Measurements from ENCODE around the gene TFRC. TPM values are rescaled to one million over a fixed set of nuclear protein-coding genes. Genes with fewer than 3 reads are reported as not detected.
"Not testable (repeated sequence)": the region's sequence is repeated elsewhere in the genome, so short reads cannot be mapped to it uniquely, and the experiment has no call there.

The TFRC gene
- total RNA-seq, 1 experiment from 2014 or later, result 143 TPM

DNA sequence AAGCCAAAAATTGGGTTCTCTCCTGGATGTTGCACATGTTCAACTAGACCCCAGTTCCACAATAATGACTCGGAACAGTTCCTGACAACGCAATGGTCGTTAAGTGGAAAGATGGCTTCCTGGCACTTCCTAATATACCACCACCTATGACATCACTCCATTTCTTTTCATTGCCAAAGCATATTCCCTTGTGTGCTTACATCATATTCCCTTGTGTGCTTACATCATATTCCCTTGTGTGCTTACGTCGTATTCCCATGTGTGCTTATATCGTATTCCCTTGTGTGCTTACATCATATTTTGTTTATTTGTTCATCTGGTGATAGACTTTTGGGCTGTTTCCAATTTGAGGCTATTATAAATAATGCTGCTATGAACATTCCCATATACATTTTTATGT, 39.2 kb downstream of the TFRC start (continued):
- TF ChIP-seq, protein P1, sequence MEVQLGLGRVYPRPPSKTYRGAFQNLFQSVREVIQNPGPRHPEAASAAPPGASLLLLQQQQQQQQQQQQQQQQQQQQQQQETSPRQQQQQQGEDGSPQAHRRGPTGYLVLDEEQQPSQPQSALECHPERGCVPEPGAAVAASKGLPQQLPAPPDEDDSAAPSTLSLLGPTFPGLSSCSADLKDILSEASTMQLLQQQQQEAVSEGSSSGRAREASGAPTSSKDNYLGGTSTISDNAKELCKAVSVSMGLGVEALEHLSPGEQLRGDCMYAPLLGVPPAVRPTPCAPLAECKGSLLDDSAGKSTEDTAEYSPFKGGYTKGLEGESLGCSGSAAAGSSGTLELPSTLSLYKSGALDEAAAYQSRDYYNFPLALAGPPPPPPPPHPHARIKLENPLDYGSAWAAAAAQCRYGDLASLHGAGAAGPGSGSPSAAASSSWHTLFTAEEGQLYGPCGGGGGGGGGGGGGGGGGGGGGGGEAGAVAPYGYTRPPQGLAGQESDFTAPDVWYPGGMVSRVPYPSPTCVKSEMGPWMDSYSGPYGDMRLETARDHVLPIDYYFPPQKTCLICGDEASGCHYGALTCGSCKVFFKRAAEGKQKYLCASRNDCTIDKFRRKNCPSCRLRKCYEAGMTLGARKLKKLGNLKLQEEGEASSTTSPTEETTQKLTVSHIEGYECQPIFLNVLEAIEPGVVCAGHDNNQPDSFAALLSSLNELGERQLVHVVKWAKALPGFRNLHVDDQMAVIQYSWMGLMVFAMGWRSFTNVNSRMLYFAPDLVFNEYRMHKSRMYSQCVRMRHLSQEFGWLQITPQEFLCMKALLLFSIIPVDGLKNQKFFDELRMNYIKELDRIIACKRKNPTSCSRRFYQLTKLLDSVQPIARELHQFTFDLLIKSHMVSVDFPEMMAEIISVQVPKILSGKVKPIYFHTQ (CRISPR knock-in tag; IDR thresholded peaks at IDR 0.05), result no peak

- H3K27me3 Mint-ChIP-seq (ENCODE audit: low read depth), result no peaks in the 10 kb centered on the region
- no peak overlapping the region for H3K27ac Mint-ChIP-seq
- CTCF ChIA-PET, result no interaction called here
- TF ChIP-seq E2F1 (CRISPR knock-in tag; IDR thresholded peaks at IDR 0.05), result no peak
- no peak for TF ChIP-seq MXD4 (CRISPR knock-in tag; IDR thresholded peaks at IDR 0.05; ENCODE audit: borderline replicate concordance)
- no peak for TF ChIP-seq MYBL2 (CRISPR knock-in tag; IDR thresholded peaks at IDR 0.05)
- no peak for TF ChIP-seq TEAD1 (CRISPR knock-in tag; IDR thresholded peaks at IDR 0.05)
- TF ChIP-seq ZNF423 (CRISPR knock-in tag; IDR thresholded peaks at IDR 0.05), result no peak
- no peak for TF ChIP-seq ETV6 (CRISPR knock-in tag; IDR thresholded peaks at IDR 0.05)
- no peak for TF ChIP-seq ZNF317 (CRISPR knock-in tag; IDR thresholded peaks at IDR 0.05; ENCODE audit: borderline replicate concordance, low read depth)
- no peak for TF ChIP-seq ZNF396 (CRISPR knock-in tag; IDR thresholded peaks at IDR 0.05; ENCODE audit: borderline replicate concordance)
- no peak for TF ChIP-seq GTF2I (CRISPR knock-in tag; conservative IDR thresholded peaks at IDR 0.05)
- no peak for TF ChIP-seq OVOL2 (CRISPR knock-in tag; IDR thresholded peaks at IDR 0.05; ENCODE audit: borderline replicate concordance)
- TF ChIP-seq, protein P2, sequence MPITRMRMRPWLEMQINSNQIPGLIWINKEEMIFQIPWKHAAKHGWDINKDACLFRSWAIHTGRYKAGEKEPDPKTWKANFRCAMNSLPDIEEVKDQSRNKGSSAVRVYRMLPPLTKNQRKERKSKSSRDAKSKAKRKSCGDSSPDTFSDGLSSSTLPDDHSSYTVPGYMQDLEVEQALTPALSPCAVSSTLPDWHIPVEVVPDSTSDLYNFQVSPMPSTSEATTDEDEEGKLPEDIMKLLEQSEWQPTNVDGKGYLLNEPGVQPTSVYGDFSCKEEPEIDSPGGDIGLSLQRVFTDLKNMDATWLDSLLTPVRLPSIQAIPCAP (CRISPR knock-in tag; IDR thresholded peaks at IDR 0.05), result no peak
- TF ChIP-seq ZMAT4 (CRISPR knock-in tag; IDR thresholded peaks at IDR 0.05), result no peak
- no peak for TF ChIP-seq PRRX2 (CRISPR knock-in tag; IDR thresholded peaks at IDR 0.05)
- TF ChIP-seq, protein P3, sequence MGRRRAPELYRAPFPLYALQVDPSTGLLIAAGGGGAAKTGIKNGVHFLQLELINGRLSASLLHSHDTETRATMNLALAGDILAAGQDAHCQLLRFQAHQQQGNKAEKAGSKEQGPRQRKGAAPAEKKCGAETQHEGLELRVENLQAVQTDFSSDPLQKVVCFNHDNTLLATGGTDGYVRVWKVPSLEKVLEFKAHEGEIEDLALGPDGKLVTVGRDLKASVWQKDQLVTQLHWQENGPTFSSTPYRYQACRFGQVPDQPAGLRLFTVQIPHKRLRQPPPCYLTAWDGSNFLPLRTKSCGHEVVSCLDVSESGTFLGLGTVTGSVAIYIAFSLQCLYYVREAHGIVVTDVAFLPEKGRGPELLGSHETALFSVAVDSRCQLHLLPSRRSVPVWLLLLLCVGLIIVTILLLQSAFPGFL (CRISPR knock-in tag; IDR thresholded peaks at IDR 0.05; ENCODE audit: borderline replicate concordance), result no peak
- no peak for TF ChIP-seq CBFB (CRISPR knock-in tag; IDR thresholded peaks at IDR 0.05; ENCODE audit: low read depth)
- TF ChIP-seq FOXP1 (CRISPR knock-in tag; IDR thresholded peaks at IDR 0.05; ENCODE audit: borderline replicate concordance), result no peak
- no peak for TF ChIP-seq ZNF219 (CRISPR knock-in tag; IDR thresholded peaks at IDR 0.05; ENCODE audit: borderline replicate concordance)
- no peak for TF ChIP-seq TCF7 (CRISPR knock-in tag; IDR thresholded peaks at IDR 0.05; ENCODE audit: low read depth)
- DNase-seq (ENCODE audit: low spot score), result no peak
- ATAC-seq, result no peak
- peaks cover 26% of the 10 kb centered on the region for H3K9me3 Mint-ChIP-seq
- H3K4me3 Mint-ChIP-seq, result no peak overlapping the region
- POLR2A ChIA-PET, result no interaction called here
- no peaks in the 10 kb centered on the region for H3K4me1 Mint-ChIP-seq
- H3K36me3 Mint-ChIP-seq, result peaks cover 6% of the 10 kb centered on the region
Measured at GRCh38 chr3:196039359-196039758, 42.5 kb downstream of the TFRC start.

DNA sequence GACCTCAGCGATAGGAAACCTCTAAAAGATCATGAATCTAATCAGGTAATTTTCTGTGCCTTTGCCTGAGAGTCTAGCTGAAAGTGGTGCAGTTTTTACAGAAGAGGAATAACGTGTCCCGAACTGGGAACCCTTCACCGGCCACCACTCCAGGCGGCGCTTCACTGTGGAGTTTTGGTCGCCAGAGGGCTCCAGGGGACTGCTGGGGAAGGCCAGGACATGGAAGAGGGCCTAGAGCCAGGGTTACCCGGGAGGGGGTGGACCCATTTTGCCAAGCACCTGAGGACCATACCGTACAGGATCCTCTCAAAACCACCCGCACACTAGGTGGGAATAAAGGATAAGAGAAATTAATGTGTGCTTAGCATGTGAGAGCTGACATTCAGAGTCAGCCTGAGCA, 55.8 kb downstream of the TFRC start:
- H3K4me3 Mint-ChIP-seq; H3K4me1 Mint-ChIP-seq; POLR2A ChIA-PET; H3K36me3 Mint-ChIP-seq; H3K27ac Mint-ChIP-seq; H3K27me3 Mint-ChIP-seq (ENCODE audit: low read depth): not testable (repeated sequence)
- peaks cover 17% of the 10 kb centered on the region for H3K9me3 Mint-ChIP-seq
- CTCF ChIA-PET, result interaction anchor here (0.8 to 1.3 kb wide), 3 partner anchors 23 to 161 kb away, joined by 3 to 6 read pairs (median 3); no protein-coding TSS in a partner anchor
- TF ChIP-seq, protein P4, sequence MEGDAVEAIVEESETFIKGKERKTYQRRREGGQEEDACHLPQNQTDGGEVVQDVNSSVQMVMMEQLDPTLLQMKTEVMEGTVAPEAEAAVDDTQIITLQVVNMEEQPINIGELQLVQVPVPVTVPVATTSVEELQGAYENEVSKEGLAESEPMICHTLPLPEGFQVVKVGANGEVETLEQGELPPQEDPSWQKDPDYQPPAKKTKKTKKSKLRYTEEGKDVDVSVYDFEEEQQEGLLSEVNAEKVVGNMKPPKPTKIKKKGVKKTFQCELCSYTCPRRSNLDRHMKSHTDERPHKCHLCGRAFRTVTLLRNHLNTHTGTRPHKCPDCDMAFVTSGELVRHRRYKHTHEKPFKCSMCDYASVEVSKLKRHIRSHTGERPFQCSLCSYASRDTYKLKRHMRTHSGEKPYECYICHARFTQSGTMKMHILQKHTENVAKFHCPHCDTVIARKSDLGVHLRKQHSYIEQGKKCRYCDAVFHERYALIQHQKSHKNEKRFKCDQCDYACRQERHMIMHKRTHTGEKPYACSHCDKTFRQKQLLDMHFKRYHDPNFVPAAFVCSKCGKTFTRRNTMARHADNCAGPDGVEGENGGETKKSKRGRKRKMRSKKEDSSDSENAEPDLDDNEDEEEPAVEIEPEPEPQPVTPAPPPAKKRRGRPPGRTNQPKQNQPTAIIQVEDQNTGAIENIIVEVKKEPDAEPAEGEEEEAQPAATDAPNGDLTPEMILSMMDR (IDR thresholded peaks at IDR 0.05), result peak; percentile 21; the same call in 1 of the 2 replicates
- DNase-seq (ENCODE audit: low spot score) (peak; percentile 83), ATAC-seq (peak; percentile 100)

Measured in WTC11 (cell line).